ENCODE results near the gene DOCK1.

DNA sequence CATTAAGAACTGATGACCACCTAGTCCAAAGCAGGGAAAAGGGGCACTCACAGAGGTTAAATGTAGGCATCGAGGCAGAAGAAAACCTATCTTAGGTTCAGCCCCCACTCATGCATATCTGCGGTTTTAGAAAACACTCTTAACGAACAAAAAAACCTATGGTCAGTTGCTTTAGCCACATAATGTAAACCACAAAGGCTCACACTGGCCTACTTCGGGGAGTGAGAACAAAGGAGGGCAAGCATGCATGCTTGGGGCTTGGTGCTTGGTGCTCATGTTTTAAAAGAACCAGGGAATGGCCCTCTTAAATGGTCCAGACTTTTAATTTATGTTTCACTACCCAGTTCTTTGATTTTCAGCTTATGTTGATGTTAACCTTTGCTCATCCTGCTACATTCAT, 276.9 kb downstream of the DOCK1 start:
- no peak for TF ChIP-seq POLR2A (IDR thresholded peaks at IDR 0.05)
- TF ChIP-seq, protein P1, sequence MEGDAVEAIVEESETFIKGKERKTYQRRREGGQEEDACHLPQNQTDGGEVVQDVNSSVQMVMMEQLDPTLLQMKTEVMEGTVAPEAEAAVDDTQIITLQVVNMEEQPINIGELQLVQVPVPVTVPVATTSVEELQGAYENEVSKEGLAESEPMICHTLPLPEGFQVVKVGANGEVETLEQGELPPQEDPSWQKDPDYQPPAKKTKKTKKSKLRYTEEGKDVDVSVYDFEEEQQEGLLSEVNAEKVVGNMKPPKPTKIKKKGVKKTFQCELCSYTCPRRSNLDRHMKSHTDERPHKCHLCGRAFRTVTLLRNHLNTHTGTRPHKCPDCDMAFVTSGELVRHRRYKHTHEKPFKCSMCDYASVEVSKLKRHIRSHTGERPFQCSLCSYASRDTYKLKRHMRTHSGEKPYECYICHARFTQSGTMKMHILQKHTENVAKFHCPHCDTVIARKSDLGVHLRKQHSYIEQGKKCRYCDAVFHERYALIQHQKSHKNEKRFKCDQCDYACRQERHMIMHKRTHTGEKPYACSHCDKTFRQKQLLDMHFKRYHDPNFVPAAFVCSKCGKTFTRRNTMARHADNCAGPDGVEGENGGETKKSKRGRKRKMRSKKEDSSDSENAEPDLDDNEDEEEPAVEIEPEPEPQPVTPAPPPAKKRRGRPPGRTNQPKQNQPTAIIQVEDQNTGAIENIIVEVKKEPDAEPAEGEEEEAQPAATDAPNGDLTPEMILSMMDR (IDR thresholded peaks at IDR 0.05), result no peak
- TF ChIP-seq POLR2AphosphoS5 (IDR thresholded peaks at IDR 0.05), result no peak
